IPS DF 4.7 (cell line): ENCODE measurements around the gene STK32B.

Experiments
- DNase-seq: peaks from one replicate; pipeline ENCODE4 v3.0.0-alpha.2; 2013; ENCODE audit warnings: low spot score; ENCODE audit errors: extremely low read depth

Gene STK32B

GRCh38 chr4:5385741-5386311, 334.5 kb downstream of the STK32B start:
- no peak for DNase-seq

- DNase-seq: no peak
Measured at GRCh38 chr4:5386921-5387320, 335.6 kb downstream of the STK32B start.

GRCh38 chr4:5387457-5387856, 336.2 kb downstream of the STK32B start:
- no peak for DNase-seq

GRCh38 chr4:5389756-5390310, 338.6 kb downstream of the STK32B start:
- no peak for DNase-seq

- no peak for DNase-seq
Measured at GRCh38 chr4:5391492-5391891, 340.2 kb downstream of the STK32B start.

GRCh38 chr4:5393911-5394513, 342.7 kb downstream of the STK32B start:
- no peak for DNase-seq

- DNase-seq: no peak
Measured at GRCh38 chr4:5395781-5396180, 344.5 kb downstream of the STK32B start.

GRCh38 chr4:5398056-5398455, 346.8 kb downstream of the STK32B start:
- no peak for DNase-seq

GRCh38 chr4:5399124-5399523, 347.8 kb downstream of the STK32B start:
- no peak for DNase-seq

GRCh38 chr4:5399790-5400421, 348.6 kb downstream of the STK32B start:
- DNase-seq: no peak

GRCh38 chr4:5403746-5404497, 352.6 kb downstream of the STK32B start:
- no peak for DNase-seq

- DNase-seq: no peak
Measured at GRCh38 chr4:5409237-5409636, 358.0 kb downstream of the STK32B start.

- DNase-seq: no peak
Measured at GRCh38 chr4:5409972-5410618, 358.8 kb downstream of the STK32B start.

GRCh38 chr4:5412296-5412695, 361.0 kb downstream of the STK32B start:
- no peak for DNase-seq

- no peak for DNase-seq
Measured at GRCh38 chr4:5412751-5413150, 361.5 kb downstream of the STK32B start.

GRCh38 chr4:5416637-5417036, 365.4 kb downstream of the STK32B start:
- DNase-seq: no peak

GRCh38 chr4:5420266-5420665, 369.0 kb downstream of the STK32B start:
- no peak for DNase-seq

GRCh38 chr4:5421416-5421815, 370.1 kb downstream of the STK32B start:
- DNase-seq: no peak

- DNase-seq: no peak
Measured at GRCh38 chr4:5422195-5422594, 370.9 kb downstream of the STK32B start.

GRCh38 chr4:5423670-5424069, 372.4 kb downstream of the STK32B start:
- no peak for DNase-seq

GRCh38 chr4:5424211-5424610, 372.9 kb downstream of the STK32B start:
- DNase-seq: no peak

GRCh38 chr4:5424901-5425300, 373.6 kb downstream of the STK32B start:
- DNase-seq: no peak
